HUDEP-2 (cell line): ENCODE measurements around the gene TBX21.
A peak's percentile ranks its signal among the peaks of the same experiment; 100 is the strongest.

Experiments
- DNase-seq, 76 experiments: peaks; one replicate each; lab custom pipeline; 2025; ENCODE audit not compliant: unreplicated experiment in 76 of 76; lab: John Stamatoyannopoulos, UW

The TBX21 gene

DNA sequence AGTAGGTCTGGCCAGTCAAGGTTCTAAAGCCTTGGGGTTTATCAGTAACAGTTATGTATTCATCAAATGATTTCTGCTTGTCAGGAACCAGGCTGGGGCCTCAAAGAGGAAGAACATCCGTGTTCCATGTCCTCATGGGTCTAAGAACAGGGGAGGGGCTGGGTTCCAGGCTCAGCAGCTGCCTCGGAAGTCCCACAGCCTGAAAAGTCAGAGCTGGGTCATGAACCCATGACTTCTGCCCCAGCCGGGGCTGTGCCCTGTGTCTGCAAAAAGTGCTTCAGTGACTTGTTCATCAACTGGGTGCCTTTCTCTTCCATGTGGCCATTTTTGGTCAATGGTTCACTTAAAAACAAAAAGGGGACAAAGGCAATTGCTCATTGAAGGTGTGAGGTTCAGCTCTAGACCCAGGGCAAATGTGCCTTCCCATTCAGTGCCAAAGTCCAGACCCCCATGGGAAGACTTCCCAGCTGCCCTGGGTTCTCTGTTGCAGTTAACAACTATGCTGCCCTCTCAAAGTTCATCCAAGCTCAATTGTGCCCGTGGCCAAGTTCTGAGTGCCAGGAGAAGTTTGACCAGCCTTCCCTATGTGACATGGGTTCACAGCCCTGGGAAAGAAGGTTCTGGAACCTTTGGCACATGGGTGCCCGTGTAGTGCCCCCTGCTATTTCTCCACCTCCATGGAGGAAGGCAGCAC, 20.6 kb upstream of the TBX21 start:
- no peak for DNase-seq

GRCh38 chr17:47713980-47714700, 18.9 kb upstream of the TBX21 start:
- DNase-seq = no peak

GRCh38 chr17:47714773-47715396, 18.2 kb upstream of the TBX21 start:
- DNase-seq = no peak

DNA sequence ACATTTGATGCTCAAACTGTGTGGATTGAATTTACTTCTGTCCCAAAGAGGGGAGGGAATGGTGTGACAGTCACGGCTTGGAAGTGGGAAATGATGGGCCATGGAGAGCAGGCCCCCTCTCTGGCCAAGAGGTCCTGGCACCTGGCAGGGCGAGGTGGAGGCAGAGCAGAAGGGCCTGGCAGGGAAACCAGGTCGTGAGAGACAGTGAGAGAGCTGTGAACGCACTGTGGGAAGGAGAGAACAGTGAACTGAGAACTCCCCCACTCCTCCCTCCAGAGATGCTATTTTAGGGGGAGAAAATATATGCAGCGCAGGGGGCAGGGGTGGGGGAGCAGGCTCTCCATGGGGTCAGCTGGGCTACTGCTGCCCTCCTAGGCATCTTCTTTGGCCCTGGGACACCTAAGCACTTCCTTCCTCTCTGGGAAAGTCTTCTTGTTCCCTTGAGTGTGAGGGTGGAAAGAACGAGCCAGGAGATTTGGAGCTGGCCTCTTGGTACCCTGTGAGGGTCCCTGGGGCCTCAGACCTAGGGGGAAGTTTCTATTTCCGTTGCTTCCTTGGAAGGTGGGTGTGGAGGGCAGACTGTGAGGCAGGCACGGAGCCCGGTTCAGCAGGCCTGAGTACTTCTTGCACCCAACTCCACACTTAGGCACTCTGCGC, 17.2 kb upstream of the TBX21 start:
- no peak for DNase-seq

GRCh38 chr17:47716375-47716774, 16.7 kb upstream of the TBX21 start:
- no peak for DNase-seq

DNA sequence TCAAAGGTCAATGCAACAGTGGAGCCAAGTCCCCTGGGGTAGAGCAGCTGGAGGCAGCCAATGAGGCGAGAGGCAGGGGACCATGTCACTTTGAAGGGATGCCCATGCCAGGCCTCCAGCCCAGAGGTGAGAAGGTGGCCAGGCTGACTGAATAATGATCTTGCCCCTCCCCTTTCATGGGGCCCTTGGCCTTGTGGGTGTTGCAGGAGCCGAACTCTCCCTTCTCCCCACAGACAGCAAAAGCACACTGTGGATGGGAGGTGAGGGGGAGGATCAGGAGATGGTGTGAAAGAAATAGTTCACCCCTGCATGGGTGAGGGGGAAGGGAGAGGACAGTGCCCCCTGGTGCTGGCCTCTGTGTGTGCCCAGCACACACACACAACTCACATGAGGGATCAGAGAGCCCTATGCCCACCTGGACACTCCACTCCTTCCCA, 15.8 kb upstream of the TBX21 start:
- DNase-seq = peak in 2 of 76 experiments; percentile 8 to 17

GRCh38 chr17:47717979-47718621, 14.9 kb upstream of the TBX21 start:
- no peak for DNase-seq

- no peak for DNase-seq
These were observed 14.2 kb upstream of the TBX21 start for GRCh38 chr17:47718634-47719405.

DNA sequence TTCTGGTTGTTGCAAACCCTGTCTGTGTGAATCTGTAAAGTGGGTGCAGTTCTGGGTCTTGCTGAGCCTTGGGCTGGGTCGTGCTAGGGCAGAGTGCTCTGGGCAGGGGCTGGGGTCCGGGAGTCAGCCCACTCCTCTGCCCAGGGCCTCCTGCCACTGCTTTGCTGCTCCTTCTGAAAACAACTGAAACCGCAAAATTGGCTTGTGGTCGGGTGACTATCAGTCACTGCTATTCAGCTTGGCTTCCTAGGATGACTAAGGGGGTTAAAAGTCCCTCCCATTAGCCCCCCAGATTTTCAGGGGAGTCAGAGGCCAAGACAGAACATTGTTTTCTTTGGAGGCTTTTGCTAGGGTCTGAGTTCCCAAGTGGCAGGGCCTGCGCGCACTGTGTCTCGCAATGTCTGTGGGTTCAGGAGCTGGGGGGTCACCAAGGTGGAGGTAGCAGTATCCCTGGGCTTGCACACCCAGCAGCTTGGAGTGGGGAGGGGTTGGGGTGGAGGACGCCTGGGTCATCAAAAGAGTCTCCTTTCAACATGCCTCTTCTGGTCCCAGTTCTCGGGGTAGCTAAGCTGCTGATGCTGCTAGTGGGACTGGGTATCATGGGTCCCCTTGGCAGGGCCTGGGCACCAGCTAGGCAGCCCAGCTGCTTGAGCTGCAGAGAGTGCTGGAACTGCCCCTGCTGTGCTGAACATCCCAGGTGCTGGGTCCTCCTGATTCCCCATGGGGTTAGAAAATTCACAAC, 13.5 kb upstream of the TBX21 start:
- peak in 3 of 76 experiments; percentile 21 to 34 (median 24) for DNase-seq

DNA sequence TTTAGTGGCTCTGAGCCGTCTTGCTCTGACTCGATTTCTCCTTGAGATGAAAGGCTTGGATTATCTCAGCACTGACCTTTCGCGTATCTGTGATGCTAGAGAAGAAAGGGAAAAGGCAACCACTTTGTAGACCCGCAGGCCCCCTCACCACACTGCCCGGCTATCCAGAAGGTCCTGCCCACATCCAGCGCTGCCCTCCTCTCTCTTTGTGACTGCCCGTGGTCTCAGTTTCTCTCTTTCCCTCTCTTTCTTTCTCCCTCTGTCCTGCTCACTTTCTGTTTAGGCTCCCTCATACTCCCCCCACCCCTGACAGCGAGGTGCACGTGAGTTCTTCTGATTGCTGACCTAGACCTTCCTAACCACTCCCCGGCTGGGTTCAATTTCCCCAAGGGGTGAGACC, 12.8 kb upstream of the TBX21 start:
- no peak for DNase-seq

DNA sequence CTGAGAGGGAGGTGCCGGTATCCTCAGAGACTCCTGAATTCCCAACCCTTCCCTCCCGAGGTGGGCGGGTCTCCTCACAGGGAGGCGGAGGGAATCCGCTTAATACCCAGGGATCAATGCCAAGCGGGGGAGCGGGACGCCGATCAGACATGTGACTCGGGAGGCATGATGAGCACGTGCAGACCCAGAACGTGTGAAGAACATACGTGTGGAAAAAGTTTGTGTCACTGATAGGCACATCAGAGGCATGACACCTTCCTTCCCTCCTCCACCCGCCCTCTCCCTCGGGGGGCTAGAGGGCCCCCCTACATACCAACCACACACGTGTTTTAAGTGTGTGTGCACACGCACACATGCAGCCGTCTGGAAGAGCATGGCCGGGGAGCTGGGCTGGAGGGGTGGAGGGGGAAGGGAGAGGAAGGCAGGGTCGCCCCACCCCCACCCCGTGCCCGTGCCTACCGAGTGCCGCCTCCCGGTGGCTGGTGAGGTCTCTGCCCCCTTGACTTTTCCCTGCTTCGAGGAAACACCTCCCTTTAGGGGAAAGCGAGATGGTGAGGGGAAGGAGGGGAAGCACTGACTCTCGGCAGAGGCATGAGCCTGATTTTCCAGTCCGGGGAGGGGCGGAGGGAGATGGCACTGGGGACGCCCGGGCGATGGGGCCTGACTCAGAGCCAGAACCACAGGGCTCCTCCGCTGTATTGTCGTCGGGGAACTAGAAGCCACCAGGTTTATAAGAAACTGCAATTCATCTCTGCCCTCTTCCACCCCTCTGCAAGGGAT, 12.1 kb upstream of the TBX21 start:
- DNase-seq = peak in 21 of 76 experiments; percentile 6 to 70 (median 15)

- no peak for DNase-seq
These were observed 11.3 kb upstream of the TBX21 start for GRCh38 chr17:47721725-47722124.

GRCh38 chr17:47724705-47725104, 8.3 kb upstream of the TBX21 start:
- no peak for DNase-seq

DNA sequence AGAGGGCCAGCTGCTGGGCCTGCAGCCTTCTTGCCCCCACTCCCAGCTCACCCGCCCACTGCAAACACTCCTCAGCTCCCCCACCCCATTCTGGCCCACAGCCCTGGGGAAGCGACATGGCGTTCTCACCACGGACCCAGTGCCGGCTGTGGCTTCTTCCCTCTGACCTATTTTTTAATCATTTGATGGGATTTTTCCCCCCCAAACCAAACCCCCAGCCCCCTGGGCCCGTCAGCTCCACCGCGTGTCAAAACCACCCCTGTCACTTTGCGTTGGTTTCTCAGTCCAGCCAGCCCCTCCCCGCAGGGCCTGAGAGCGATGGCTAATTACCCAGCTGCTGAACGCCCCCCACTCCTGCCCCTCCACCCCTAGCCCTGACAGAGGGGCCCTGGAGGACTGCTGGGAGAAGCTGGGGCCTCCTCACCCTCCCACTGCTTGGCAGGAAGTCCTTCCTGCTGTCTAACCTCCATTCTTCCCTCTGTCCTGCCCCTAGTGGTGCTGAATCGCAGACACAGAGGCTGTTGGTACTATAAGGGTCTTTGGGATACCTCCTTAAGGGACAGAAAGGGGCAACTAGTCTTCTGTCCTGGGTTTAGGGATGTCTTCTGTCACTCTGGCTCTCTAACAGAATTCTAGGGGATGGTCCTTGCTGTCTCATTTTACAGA, 7.5 kb upstream of the TBX21 start:
- DNase-seq = no peak

DNA sequence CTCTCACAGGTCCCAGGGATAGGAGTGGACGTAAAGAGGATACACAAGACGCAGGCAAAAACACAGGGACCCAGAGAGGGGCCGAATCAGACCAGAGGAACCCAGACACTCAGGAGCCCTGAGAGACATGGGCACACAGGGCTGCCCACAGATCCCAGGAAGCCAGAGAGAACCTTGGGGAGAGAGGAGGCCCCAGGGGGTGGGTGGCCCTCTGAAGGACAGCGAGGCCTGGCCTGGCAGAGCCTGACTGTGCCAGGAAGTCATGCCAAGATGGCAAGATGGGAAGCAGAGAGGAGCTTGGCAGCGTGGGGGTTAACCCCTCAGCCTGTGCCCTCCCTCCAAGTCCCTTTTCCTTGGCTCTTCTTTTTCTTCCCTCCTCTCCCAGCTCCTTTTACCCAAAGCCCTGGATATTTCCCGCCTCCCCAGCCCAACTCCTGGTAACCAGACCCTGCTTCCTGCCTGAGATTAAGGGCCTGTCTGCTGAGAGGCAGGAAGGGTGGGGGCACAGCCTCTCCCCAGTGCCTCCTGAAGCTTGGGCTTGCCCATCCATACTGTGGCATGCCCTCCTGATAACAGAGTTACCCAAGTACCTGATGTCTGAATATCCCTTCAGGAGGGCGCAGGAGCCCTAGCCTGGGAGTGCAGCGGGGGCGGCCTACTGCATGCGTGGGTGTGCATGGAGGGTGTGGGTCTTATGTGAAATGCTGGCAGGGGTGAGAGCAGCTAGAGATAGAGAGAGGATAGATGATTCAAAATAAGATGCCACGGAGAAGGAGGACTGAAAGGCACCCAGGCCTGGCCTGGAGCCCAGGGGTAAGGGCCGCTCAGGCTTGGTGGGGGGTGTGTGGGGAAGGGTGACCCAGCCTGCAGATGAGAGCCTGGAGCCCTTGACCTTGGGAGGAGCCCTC, 6.0 kb upstream of the TBX21 start:
- DNase-seq = no peak

- DNase-seq = no peak
These were observed 5.4 kb upstream of the TBX21 start for GRCh38 chr17:47727704-47728036.

- no peak for DNase-seq
These were observed 4.7 kb upstream of the TBX21 start for GRCh38 chr17:47728214-47728877.
